CD1c-positive myeloid dendritic cell (primary cell): ENCODE data around the gene AMER3.
A peak's percentile ranks its signal among the peaks of the same experiment; 100 is the strongest.
"Not testable (repeated sequence)": the region's sequence is repeated elsewhere in the genome, so short reads cannot be mapped to it uniquely, and the experiment has no call there.

Experiments
- DNase-seq: peaks from one replicate; pipeline ENCODE4 v3.0.0-alpha.2; 2016; ENCODE audit errors: extremely low spot score

The AMER3 gene

GRCh38 chr2:130755256-130756052 lies at the start of gene AMER3:
Gene AMER3, plus strand, starts transcription at chr2:130755540. Its CDS starts 6,533 bp downstream, at chr2:130762073.
- no peak for DNase-seq

GRCh38 chr2:130714795-130715194 lies 40.5 kb upstream of the AMER3 start:
- DNase-seq, result not testable (repeated sequence)

GRCh38 chr2:130720036-130720435 lies 35.3 kb upstream of the AMER3 start:
- no peak for DNase-seq

DNA sequence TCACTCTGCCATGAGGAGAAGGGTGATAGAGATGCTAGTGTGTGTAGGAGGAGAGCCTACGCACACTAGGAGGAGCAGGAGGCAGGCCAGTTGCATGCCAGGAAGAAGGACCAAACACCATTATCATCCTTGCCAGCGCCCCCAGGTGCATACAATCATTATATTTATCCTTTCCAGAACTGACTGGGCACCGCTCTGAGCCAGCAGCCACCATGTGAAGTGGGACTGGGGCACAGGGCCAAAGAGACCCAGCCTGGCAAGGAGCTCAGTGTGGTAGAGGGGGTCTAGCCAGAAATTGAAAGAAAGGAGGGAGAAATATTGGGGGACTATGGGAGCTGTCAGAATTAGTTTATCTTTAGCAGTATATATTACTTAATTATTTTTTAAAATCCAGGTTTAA lies 34.8 kb upstream of the AMER3 start:
- DNase-seq, result no peak

- no peak for DNase-seq
Observed at GRCh38 chr2:130724455-130724854, 30.9 kb upstream of the AMER3 start.

GRCh38 chr2:130726614-130727180 lies 28.6 kb upstream of the AMER3 start:
- DNase-seq, result no peak

DNA sequence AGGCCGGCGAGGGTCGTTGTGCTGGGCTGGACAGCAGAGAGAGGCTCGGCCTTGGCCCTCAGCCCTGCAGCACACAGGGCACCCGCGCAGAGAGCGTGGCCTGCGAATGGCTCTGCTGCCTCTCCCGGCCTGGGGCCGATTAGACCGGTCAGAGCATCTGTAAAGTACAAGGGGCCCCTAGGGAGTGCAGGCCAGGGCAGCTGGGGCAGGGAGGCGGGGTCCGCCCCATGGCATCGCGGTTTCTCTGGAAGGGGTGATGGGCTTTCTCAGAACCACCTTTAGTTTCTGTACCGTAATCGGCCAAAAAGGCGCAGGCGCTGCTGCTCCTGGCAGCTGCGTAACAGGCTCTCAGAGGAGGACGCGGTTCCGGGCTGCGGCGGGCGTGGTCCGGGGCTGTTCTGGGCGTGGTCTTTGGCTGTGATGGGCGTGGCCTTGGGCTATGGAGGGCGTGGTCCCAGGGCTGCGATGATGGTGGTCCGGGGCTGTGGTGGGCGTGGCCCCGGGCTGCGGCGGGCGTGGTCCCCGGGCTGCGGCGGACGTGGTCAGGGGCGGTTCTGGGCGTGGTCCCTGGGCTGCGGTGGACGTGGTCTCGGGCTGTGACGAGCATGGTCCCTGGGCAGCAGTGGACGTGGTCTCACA lies 27.9 kb upstream of the AMER3 start:
- DNase-seq, result peak; percentile 77

- peak; percentile 27 for DNase-seq
Observed at GRCh38 chr2:130728007-130728454, 27.3 kb upstream of the AMER3 start.

DNA sequence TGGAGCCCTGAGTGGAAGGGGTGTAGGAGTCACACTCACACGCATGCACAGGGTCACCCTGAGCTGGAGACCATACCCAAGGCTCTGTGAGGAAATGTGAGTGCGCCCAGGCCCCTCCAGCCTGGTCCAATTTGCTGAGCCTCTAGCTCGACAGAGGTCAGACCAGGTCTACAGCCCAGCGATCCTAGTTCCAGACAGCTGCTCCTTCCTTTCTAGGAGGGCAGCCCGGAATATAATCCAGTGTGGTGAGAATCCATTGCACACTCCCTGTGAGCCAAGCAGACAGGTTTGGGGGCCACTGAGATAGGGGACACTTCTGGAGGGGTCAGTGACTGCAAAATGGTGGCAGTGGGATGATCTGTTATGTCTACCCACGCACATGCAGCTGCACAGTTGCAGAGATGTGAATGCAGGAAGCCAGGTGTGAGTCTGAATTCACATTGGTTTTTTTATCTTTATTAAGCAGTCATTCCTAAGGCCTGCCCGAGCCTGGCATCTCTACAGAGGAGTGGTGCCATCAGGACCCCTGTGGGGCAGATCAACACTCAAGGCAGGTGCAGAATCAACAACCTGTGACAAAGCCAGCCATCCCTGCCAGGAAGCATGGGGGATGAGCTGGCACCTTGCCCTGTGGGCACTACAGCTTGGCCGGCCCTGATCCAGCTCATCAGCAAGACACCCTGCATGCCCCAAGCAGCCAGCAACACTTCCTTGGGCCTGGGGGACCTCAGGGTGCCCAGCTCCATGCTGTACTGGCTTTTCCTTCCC lies 26.6 kb upstream of the AMER3 start, which contains the start of gene GPR148:
GPR148 (plus strand) TSS at position 522 of the 768 bp plus-strand sequence; CDS start at position 604, 82 bp downstream.
- no peak for DNase-seq

DNA sequence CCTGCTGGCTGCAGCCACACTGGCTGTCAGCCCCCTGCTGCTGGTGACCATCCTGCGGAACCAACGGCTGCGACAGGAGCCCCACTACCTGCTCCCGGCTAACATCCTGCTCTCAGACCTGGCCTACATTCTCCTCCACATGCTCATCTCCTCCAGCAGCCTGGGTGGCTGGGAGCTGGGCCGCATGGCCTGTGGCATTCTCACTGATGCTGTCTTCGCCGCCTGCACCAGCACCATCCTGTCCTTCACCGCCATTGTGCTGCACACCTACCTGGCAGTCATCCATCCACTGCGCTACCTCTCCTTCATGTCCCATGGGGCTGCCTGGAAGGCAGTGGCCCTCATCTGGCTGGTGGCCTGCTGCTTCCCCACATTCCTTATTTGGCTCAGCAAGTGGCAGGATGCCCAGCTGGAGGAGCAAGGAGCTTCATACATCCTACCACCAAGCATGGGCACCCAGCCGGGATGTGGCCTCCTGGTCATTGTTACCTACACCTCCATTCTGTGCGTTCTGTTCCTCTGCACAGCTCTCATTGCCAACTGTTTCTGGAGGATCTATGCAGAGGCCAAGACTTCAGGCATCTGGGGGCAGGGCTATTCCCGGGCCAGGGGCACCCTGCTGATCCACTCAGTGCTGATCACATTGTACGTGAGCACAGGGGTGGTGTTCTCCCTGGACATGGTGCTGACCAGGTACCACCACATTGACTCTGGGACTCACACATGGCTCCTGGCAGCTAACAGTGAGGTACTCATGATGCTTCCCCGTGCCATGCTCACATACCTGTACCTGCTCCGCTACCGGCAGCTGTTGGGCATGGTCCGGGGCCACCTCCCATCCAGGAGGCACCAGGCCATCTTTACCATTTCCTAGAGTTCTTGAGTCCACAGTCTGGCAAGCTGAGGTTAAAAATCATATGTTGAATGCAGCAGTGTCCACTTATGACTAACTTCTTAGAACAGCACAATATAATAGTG lies 25.7 kb upstream of the AMER3 start:
- no peak for DNase-seq

GRCh38 chr2:130732257-130732656 lies 23.1 kb upstream of the AMER3 start:
- DNase-seq, result not testable (repeated sequence)

DNA sequence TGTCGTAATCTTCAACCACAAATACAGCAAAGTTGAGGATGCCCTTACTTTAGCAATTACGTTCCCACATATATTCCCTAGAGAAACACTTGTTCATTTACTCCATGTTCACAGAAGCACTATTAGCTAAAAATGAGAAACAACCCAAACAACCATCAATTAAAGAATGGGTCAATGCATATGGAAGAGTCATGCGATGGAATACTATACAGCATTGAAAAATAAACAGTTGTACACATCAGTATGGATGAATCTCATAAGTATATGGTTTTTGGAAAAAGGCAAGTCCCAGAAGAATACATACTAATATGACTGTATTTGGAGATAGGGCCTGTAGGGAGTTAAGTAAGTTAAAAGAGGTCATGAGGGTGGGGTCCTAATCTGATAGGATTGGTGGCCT lies 20.1 kb upstream of the AMER3 start:
- no peak for DNase-seq

DNA sequence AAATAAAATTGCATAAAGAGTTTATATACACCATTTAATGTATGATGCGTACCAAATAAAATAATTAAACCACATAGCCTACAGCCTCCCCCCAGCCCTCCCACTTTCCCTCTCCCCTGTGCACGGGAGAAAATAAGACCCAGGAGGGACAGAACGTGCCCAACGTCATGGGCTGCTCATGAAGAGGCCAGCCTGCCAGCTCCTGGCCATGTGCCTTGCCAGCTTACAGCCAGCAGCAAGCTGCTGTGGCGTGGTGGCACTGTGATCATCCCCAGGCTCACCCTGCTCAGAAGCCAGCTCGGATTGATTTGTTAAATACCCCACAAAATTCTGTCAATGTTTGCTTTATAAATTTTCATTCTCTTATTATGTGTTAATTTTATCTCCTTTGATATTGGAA lies 18.9 kb upstream of the AMER3 start:
- no peak for DNase-seq

DNA sequence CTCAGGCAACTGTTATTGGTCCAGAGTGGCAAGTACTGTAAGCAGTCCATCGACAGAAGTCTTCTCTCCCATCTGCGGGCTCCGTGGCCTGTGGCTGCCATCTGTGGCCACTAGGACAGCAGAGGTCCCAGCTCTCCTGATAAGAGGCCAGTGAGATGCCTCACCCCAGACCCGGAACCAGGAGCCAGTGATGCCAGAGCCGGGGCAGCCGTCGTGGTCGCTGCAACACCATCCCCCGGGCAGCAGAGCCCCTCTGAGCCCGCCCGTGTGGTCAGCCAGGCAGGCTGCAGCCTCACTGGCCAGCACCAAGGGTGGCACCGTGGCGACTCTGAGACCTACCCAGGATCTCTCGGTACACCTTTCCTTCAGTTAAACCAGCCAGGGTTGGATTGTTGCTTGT lies 17.7 kb upstream of the AMER3 start:
- DNase-seq, result no peak

DNA sequence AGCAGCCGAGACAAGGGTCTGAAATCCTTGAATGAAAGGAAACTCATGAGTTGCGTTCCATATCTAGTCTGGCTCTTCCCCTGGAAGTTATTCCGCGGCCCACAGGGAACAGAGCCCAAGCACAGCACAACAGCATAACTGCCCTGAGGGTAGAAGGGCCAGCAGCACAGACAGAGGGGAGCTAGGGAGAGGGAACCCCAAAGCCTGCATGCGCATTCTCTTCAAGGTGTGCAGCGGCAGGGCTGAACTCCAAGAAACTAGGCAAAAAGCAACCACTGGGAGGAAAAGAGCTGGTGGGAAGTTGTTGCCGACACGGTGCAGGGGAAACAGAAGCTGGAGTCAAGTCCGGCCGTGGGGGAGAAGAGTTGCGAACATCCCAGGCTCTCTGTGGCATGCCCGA lies 14.7 kb upstream of the AMER3 start:
- no peak for DNase-seq

DNA sequence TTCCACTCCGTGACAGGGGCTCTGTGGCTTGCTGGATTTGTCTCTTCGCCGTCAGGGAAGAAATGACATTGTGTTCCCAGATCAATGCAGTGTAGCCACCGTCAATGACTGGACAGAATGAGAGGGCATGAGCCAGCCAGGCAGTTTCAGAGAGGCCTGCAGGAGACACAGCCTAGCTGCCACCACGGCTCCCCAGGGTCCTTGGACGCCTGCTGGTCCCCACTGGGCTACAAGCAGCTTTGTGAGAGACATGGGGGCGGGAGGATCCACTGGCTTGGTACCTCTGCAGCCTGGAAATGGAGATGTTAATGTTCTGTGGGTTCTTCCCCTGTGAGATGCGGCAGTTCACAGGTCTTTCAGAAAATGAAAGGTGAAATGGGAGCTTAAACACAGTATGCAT lies 12.1 kb upstream of the AMER3 start:
- no peak for DNase-seq

GRCh38 chr2:130744287-130745117 lies 10.8 kb upstream of the AMER3 start:
- no peak for DNase-seq

- DNase-seq, result no peak
Observed at GRCh38 chr2:130749078-130749477, 6.3 kb upstream of the AMER3 start.

GRCh38 chr2:130749641-130750040 lies 5.7 kb upstream of the AMER3 start:
- DNase-seq, result no peak

DNA sequence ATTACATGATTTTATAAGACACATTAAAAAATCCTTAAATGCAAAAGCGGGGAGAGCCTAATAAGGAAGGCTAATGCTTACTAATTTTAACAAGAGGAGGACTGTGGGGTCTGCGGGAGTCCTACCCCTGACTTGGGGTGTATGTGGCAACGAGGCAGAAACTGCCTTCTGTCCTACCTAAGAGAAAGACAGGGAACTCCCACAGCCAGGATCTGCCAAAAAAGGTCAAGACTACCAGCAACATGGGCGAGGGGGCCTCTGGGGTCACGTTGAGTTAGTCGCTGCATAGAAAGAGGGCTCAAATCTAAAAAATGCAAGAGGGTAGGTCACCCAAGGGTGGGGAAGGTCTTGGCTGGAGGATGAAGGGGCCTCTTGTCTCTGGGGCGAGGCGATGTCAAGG lies 529 bp upstream of the AMER3 start:
- no peak for DNase-seq
